ENCODE results near the gene PPP1R26.

PPP1R26 gene

GRCh38 chr9:135536216-135536615 is 56.6 kb downstream of the PPP1R26 start:
- H3K79me2 ChIP-seq (ENCODE audit: insufficient read depth, low read length): no peaks in the 10 kb centered on the region
- no peaks in the 10 kb centered on the region for H3K9me3 ChIP-seq (ENCODE audit: insufficient read depth, low read length)
- TF ChIP-seq, protein P1, sequence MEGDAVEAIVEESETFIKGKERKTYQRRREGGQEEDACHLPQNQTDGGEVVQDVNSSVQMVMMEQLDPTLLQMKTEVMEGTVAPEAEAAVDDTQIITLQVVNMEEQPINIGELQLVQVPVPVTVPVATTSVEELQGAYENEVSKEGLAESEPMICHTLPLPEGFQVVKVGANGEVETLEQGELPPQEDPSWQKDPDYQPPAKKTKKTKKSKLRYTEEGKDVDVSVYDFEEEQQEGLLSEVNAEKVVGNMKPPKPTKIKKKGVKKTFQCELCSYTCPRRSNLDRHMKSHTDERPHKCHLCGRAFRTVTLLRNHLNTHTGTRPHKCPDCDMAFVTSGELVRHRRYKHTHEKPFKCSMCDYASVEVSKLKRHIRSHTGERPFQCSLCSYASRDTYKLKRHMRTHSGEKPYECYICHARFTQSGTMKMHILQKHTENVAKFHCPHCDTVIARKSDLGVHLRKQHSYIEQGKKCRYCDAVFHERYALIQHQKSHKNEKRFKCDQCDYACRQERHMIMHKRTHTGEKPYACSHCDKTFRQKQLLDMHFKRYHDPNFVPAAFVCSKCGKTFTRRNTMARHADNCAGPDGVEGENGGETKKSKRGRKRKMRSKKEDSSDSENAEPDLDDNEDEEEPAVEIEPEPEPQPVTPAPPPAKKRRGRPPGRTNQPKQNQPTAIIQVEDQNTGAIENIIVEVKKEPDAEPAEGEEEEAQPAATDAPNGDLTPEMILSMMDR (IDR thresholded peaks at IDR 0.05; ENCODE audit: insufficient read depth, low read length, poor library complexity, severe bottlenecking): no peak
- no peak for TF ChIP-seq EZH2phosphoT487 (conservative IDR thresholded peaks at IDR 0.05; ENCODE audit: low read length)
- no peak overlapping the region for H3K4me3 ChIP-seq (ENCODE audit: insufficient read depth, low read length, poor library complexity, severe bottlenecking)
- H3K36me3 ChIP-seq (ENCODE audit: low read length): no peaks in the 10 kb centered on the region
- no peaks in the 10 kb centered on the region for H4K20me1 ChIP-seq (ENCODE audit: low read depth, low read length)
- no peak overlapping the region for H3K4me2 ChIP-seq (ENCODE audit: low read depth, low read length, poor library complexity, severe bottlenecking)
- H2AFZ ChIP-seq (ENCODE audit: low read depth, low read length, severe bottlenecking): no peak overlapping the region
- H3K9ac ChIP-seq (ENCODE audit: low read length): no peak overlapping the region
- H3F3A ChIP-seq (ENCODE audit: insufficient read depth): no peaks in the 10 kb centered on the region
- no peaks in the 10 kb centered on the region for H3K27me3 ChIP-seq (ENCODE audit: low read length)
- H3K27ac ChIP-seq (ENCODE audit: low read depth, low read length): no peak overlapping the region
- no peaks in the 10 kb centered on the region for H3K9me2 ChIP-seq (replicated peaks; ENCODE audit: insufficient read depth, low read length)
